DMS153 treated with DMSO at 0.1 percent for 48 hours (cell line): ENCODE data around the gene FOXQ1.
"Not testable (repeated sequence)": the region's sequence is repeated elsewhere in the genome, so short reads cannot be mapped to it uniquely, and the experiment has no call there.

Experiments
- DNase-seq: peaks from one replicate; lab custom pipeline; 2025; ENCODE audit not compliant: unreplicated experiment; lab: John Stamatoyannopoulos, UW

FOXQ1 gene

GRCh38 chr6:1361717-1362116 is 49.8 kb downstream of the FOXQ1 start:
- not testable (repeated sequence) for DNase-seq

GRCh38 chr6:1362643-1363042 is 50.7 kb downstream of the FOXQ1 start:
- DNase-seq: no peak

GRCh38 chr6:1363298-1363697 is 51.4 kb downstream of the FOXQ1 start:
- no peak for DNase-seq

- no peak for DNase-seq
These were observed 52.1 kb downstream of the FOXQ1 start for GRCh38 chr6:1363729-1364572.
